Fibroblast of mammary gland (primary cell): ENCODE measurements around the gene PLSCR5.

Experiments used
- DNase-seq: peaks from one replicate; pipeline ENCODE4 v3.0.0-alpha.2; 2010; ENCODE audit warnings: low read depth
- H3K4me3 ChIP-seq: 2 replicates; pipeline ENCODE4 v1.5.1; 2011; ENCODE audit warnings: low read depth, mild to moderate bottlenecking, low read length, moderate library complexity; ENCODE audit not compliant: control insufficient read depth
- TF ChIP-seq, protein P1 (sequence below): conservative IDR thresholded peaks from 2 replicates; pipeline ENCODE4 v1.5.1; 2011; ENCODE audit warnings: low read depth, low read length, inconsistent platforms; ENCODE audit not compliant: control insufficient read depth, insufficient read depth

PLSCR5 gene

DNA sequence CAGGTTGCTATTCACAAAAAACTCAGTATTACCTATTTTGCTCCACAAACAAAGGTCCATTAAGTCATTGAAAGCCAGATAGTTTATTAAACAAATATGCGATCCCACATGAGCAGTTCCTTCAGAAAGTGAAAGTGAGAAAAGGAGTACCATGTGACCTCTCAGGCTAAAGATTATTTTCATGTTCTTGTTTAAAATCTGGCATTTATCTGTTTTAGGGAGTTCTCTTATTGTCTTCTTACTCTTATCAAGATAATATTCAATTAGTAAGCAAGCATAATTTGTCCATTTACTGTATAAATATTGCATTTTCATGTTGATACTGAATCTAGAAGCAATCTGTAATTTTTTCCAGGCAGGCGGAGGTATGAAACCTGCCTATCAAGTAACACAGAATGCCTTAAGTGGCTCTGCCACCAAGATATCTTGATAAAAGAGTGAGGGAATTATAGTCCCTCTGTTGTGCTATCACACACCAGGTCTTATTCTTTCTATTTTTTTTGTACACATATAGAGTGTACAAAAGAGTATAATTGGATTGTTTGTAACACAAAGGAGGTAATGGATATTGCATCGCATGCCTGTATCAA is 20.1 kb upstream of the PLSCR5 start:
- TF ChIP-seq, protein P1, sequence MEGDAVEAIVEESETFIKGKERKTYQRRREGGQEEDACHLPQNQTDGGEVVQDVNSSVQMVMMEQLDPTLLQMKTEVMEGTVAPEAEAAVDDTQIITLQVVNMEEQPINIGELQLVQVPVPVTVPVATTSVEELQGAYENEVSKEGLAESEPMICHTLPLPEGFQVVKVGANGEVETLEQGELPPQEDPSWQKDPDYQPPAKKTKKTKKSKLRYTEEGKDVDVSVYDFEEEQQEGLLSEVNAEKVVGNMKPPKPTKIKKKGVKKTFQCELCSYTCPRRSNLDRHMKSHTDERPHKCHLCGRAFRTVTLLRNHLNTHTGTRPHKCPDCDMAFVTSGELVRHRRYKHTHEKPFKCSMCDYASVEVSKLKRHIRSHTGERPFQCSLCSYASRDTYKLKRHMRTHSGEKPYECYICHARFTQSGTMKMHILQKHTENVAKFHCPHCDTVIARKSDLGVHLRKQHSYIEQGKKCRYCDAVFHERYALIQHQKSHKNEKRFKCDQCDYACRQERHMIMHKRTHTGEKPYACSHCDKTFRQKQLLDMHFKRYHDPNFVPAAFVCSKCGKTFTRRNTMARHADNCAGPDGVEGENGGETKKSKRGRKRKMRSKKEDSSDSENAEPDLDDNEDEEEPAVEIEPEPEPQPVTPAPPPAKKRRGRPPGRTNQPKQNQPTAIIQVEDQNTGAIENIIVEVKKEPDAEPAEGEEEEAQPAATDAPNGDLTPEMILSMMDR, result no peak
- peak; percentile 30 for DNase-seq
- H3K4me3 ChIP-seq, result no peak overlapping the region

DNA sequence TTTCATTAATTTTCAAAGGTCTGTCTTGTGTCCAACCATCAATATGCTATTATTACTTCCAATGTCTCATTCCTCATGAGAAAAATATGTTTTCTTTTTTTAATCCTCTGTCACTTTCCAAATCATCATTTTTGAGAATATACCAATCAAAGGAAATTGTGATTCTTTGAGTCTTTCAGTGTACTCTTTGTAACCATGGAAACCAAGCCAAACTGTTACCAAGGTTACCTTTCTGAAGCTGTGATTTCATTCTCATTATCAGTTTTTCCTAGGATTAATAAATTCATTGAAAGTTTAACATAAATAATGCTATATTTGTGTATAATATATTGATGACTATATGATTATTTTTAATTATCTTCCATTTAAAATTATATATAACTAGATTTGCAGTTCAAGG is 16.6 kb upstream of the PLSCR5 start:
- TF ChIP-seq, protein P1, result no peak
- no peak overlapping the region for H3K4me3 ChIP-seq
- no peak for DNase-seq

DNA sequence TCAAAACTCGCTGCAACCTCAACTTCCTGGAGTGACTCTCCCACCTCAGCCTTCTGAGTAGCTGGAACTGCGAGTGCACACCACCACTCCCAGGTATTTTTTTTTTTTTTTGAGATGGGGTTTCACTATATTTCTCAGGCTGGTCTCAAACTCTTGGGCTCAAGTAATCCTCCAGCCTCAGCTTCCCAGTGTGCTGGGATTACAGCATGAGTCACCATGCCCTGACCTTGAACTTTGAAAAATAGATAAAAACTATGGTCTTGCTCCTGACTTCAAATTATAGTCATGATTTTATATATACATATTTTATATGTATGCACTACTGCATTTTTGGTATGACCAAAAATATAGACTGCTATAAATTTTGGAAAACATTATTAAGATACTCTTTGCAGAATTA is 6.9 kb upstream of the PLSCR5 start:
- no peak for DNase-seq
- H3K4me3 ChIP-seq, result no peak overlapping the region
- TF ChIP-seq, protein P1, result no peak

DNA sequence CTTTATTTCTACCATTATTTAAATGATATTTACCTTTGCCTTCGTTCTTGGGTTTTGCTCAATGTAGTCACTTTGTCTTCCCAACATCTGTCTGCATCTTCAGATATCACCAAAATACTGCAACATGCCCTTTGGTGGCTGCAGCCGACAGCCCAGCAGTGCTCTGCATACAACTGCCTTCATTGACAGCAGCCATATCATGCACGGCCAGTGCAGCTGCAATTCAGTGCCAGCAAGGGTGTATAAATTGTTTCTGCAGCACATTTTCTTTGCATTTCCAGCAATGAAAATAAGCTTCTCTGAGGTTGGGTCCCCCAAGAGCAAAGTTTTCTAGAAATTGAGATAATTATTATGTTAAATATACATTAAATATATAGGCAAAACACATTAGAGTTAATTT is 6.0 kb upstream of the PLSCR5 start:
- TF ChIP-seq, protein P1, result no peak
- H3K4me3 ChIP-seq, result no peak overlapping the region
- no peak for DNase-seq

DNA sequence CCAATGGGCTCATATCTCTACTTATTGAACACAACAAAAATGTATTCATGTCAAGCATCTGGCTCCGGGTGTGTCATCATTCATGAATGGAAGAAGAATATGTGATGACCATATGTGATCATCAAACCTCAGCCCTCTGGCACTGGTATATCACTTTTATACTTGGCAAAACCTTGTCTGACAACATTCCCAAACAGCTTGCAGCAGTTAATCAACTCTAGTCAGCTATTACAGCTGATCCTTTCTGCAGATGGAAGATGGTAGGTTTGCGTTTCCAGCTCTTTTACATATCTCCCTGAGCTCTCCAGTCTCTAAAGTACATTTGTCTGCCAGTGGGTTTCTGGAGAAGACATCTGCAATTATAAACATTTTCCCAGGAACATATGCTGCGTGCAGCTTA is 6.6 kb downstream of the PLSCR5 start:
- no peak overlapping the region for H3K4me3 ChIP-seq
- TF ChIP-seq, protein P1, result no peak
- DNase-seq, result peak; percentile 71

DNA sequence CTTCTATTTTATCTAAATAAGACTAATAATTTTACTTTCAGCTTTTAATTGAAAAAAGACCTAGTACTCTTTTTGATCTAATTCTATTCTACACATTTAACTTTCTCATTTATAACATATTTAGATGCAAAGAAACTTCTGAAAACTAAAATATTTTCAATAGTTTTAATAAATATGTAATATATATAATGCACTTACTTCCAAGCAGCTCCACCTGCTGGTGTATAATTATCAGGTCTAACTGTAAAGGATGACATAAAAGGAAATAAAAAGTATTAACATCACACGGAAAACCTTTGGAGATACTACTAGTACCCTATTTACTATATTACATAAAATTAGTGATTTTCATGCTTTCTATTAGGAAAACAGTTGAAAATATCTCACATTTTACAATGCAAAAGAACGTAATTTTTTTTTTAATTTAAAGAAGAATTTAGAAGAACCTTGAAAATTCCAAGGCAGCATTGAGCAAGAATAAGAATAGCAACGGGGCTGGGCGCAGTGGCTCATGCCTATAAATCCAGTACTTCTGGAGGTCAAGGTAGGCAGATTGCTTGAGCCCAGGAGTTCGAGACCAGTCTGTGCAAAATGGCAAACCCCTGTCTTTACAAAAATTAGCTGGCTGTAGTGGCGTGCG is 10.2 kb downstream of the PLSCR5 start:
- peak; percentile 37 for DNase-seq
- TF ChIP-seq, protein P1, result peak; percentile 44
- no peak overlapping the region for H3K4me3 ChIP-seq
